Mesenchymal stem cell (in vitro differentiated cells and primary cell): Measurements from ENCODE around the gene FXYD7.

Experiments
- DNase-seq: peaks from one replicate; pipeline ENCODE4 v3.0.0-alpha.2; 2013
- H2AFZ ChIP-seq: one replicate; pipeline ENCODE4 v1.6.1; 2013; ENCODE audit warnings: low read depth, mild to moderate bottlenecking, control low read depth, inconsistent platforms, low read length, moderate library complexity
- H2AK5ac ChIP-seq: 2 replicates; pipeline ENCODE4 v1.6.1; 2013; ENCODE audit warnings: low read length, moderate library complexity, mild to moderate bottlenecking, inconsistent platforms; ENCODE audit not compliant: severe bottlenecking
- H2BK120ac ChIP-seq: one replicate; pipeline ENCODE4 v1.6.1; 2013; ENCODE audit warnings: low read depth, mild to moderate bottlenecking, inconsistent platforms, low read length, moderate library complexity
- H2BK12ac ChIP-seq, 2 experiments: one replicate each; pipeline ENCODE4 v1.6.1; 2013; ENCODE audit warnings: inconsistent platforms in 2 of 2, low read length in 2 of 2, mild to moderate bottlenecking in 2 of 2, moderate library complexity in 2 of 2, control low read depth in 1 of 2
- H2BK15ac ChIP-seq: one replicate; pipeline ENCODE4 v1.6.1; 2013; ENCODE audit warnings: mild to moderate bottlenecking, low read depth, inconsistent platforms; ENCODE audit not compliant: poor library complexity, severe bottlenecking
- H2BK5ac ChIP-seq: 2 replicates; pipeline ENCODE4 v1.6.1; 2013; ENCODE audit warnings: low read depth, mild to moderate bottlenecking, low read length, control low read depth, inconsistent platforms; ENCODE audit not compliant: poor library complexity, severe bottlenecking
- H3K14ac ChIP-seq, 2 experiments: one replicate each; pipeline ENCODE4 v1.6.1; 2013; ENCODE audit warnings: inconsistent platforms in 2 of 2, low read length in 2 of 2, control low read depth in 1 of 2, mild to moderate bottlenecking in 1 of 2, moderate library complexity in 1 of 2
- H3K18ac ChIP-seq, 2 experiments: one replicate each; pipeline ENCODE4 v1.6.1; 2013; ENCODE audit warnings: inconsistent platforms in 2 of 2, low read length in 2 of 2, control low read depth in 1 of 2, low read depth in 1 of 2, mild to moderate bottlenecking in 1 of 2
- H3K23ac ChIP-seq, 2 experiments: one replicate each; pipeline ENCODE4 v1.6.1; 2013; ENCODE audit warnings: inconsistent platforms in 2 of 2, low read length in 2 of 2, mild to moderate bottlenecking in 2 of 2, moderate library complexity in 2 of 2, control low read depth in 1 of 2
- H3K27ac ChIP-seq: 2 replicates; pipeline ENCODE4 v1.5.1; 2013; ENCODE audit warnings: mild to moderate bottlenecking, moderate library complexity, low read length, control low read depth, inconsistent platforms; ENCODE audit not compliant: poor library complexity, severe bottlenecking
- H3K27me3 ChIP-seq, 2 experiments: 2 replicates each; pipeline versions ENCODE4 v1.6.1 to v1.7.0; 2013; ENCODE audit warnings: low read length in 2 of 2, mild to moderate bottlenecking in 2 of 2, moderate library complexity in 2 of 2, control low read depth in 1 of 2, inconsistent platforms in 1 of 2; ENCODE audit not compliant: control insufficient read depth in 1 of 2, insufficient read depth in 1 of 2
- H3K36me3 ChIP-seq, 2 experiments: 2 replicates each; pipeline versions ENCODE4 v1.6.1 to v1.7.0; 2013; ENCODE audit warnings: low read length in 2 of 2, control low read depth in 1 of 2, inconsistent platforms in 1 of 2, low read depth in 1 of 2, mild to moderate bottlenecking in 1 of 2; ENCODE audit not compliant: insufficient read depth in 2 of 2, control insufficient read depth in 1 of 2
- H3K4ac ChIP-seq, 2 experiments: one replicate each; pipeline ENCODE4 v1.6.1; 2013; ENCODE audit warnings: inconsistent platforms in 2 of 2, low read length in 2 of 2, mild to moderate bottlenecking in 2 of 2, moderate library complexity in 2 of 2, control low read depth in 1 of 2, low read depth in 1 of 2
- H3K4me1 ChIP-seq: 2 replicates; pipeline ENCODE4 v1.6.1; 2013; ENCODE audit warnings: low read depth, low read length, control low read depth; ENCODE audit not compliant: control insufficient read depth, insufficient read depth
- H3K4me2 ChIP-seq: 2 replicates; pipeline ENCODE4 v1.6.1; 2013; ENCODE audit warnings: low read length, mild to moderate bottlenecking, inconsistent platforms; ENCODE audit not compliant: poor library complexity, severe bottlenecking
- H3K4me3 ChIP-seq, 2 experiments: 2 replicates each; pipeline versions ENCODE4 v1.5.1 to v1.7.0; 2013; ENCODE audit warnings: low read length in 2 of 2, mild to moderate bottlenecking in 2 of 2, control low read depth in 1 of 2, low read depth in 1 of 2; ENCODE audit not compliant: insufficient read depth in 1 of 2
- H3K79me1 ChIP-seq: replicated peaks from 2 replicates; pipeline ENCODE4 v1.6.1; 2013; ENCODE audit warnings: mild to moderate bottlenecking, control low read depth, low read length, inconsistent platforms; ENCODE audit not compliant: poor library complexity, severe bottlenecking
- H3K9ac ChIP-seq: 2 replicates; pipeline ENCODE4 v1.7.0; 2013; ENCODE audit warnings: mild to moderate bottlenecking, low read length, moderate library complexity
- H3K9me3 ChIP-seq: 2 replicates; pipeline ENCODE4 v1.7.0; 2013; ENCODE audit warnings: mild to moderate bottlenecking, low read length; ENCODE audit not compliant: control insufficient read depth
- H4K8ac ChIP-seq: one replicate; pipeline ENCODE4 v1.6.1; 2013; ENCODE audit warnings: inconsistent platforms, mild to moderate bottlenecking, low read length, moderate library complexity
- H4K91ac ChIP-seq: one replicate; pipeline ENCODE4 v1.6.1; 2013; ENCODE audit warnings: mild to moderate bottlenecking, low read length, inconsistent platforms
- WGBS: methylation state at CpG from one replicate; pipeline ENCODE4 v1.1.7; 2013; ENCODE audit warnings: mixed read lengths; 5-methylcytosine and 5-hydroxymethylcytosine counted together

Gene FXYD7

DNA sequence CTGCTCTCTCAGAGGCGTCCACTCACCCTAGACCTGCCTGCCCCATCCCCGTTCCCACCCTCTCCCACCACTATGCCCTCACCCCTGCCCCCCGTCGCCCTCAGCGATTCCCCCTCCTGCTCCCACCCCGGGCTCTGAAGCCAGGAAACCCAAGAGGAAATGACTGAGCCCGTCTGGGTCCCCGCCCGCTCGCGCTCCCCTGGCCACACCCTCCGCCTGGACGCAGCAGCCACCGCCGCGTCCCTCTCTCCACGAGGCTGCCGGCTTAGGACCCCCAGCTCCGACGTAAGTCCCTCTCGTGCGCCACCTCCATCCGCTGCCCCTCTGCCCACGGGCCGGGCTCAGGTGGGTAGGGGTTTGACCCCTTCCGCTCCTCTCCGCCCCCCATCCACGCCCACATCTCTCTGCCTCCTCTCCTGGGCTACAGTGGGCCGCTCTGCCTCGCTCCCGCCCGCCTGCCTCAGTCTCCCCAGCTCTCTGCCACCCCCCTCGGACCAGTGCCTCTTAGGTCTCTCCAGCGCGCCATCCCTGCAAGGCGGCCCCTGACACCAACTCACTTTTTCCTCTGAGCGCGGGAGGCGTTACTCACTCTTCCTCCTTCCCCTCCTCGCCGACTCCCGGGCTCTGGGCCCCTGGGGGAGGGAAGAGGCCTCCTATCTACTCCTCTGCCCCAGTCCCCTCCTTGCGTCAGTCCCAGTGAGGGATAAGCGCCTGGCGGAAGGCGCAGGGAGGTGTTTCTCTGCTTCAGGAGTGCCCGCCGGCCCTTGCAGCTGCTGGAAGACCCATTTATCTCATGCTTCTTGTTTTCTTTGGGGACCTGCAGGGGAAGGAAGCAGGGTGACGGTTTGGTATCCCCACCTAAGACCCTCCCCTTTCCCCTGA lies 11.7 kb downstream of the FXYD7 start, which contains the start of gene FXYD5:
Gene FXYD5 (plus strand): TSS at position 211 of the 882 bp plus-strand sequence. CDS start 816 bp downstream, outside the sequence.
- peak within 1 kb of the TSS in 1 of 2 experiments; percentile 48 for H2BK12ac ChIP-seq
- DNase-seq, result peak; percentile 91
- WGBS, result 1% methylated on average over 46 of the region's 49 CpGs
- peak within 1 kb of the TSS; percentile 86 for H4K8ac ChIP-seq
- peak within 1 kb of the TSS; percentile 75 to 90 for H3K18ac ChIP-seq
- H3K79me1 ChIP-seq, result peaks cover 11% of the 10 kb centered on the region
- no peak within 1 kb of the TSS for H3K27ac ChIP-seq
- peak within 1 kb of the TSS; percentile 37 for H4K91ac ChIP-seq
- H3K36me3 ChIP-seq, result peaks cover 9 to 35% of the 10 kb centered on the region in 2 experiments
- H2BK120ac ChIP-seq, result peak within 1 kb of the TSS; percentile 76
- H3K14ac ChIP-seq, result peak within 1 kb of the TSS in 1 of 2 experiments; percentile 69
- H3K4me1 ChIP-seq, result peaks cover 27% of the 10 kb centered on the region
- peak within 1 kb of the TSS; percentile 78 for H2BK15ac ChIP-seq
- no peaks in the 10 kb centered on the region for H3K9me3 ChIP-seq
- peak within 1 kb of the TSS; percentile 87 for H2AFZ ChIP-seq
- H3K9ac ChIP-seq, result peak within 1 kb of the TSS; percentile 95
- no peak within 1 kb of the TSS for H2BK5ac ChIP-seq
- peak within 1 kb of the TSS; percentile 30 to 41 for H3K4ac ChIP-seq
- H3K4me3 ChIP-seq, result peak within 1 kb of the TSS; percentile 66 to 95
- H3K23ac ChIP-seq, result peak within 1 kb of the TSS in 1 of 2 experiments; percentile 15
- H3K27me3 ChIP-seq, result no peaks in the 10 kb centered on the region
- H3K4me2 ChIP-seq, result peak within 1 kb of the TSS; percentile 93
- H2AK5ac ChIP-seq, result no peak within 1 kb of the TSS

DNA sequence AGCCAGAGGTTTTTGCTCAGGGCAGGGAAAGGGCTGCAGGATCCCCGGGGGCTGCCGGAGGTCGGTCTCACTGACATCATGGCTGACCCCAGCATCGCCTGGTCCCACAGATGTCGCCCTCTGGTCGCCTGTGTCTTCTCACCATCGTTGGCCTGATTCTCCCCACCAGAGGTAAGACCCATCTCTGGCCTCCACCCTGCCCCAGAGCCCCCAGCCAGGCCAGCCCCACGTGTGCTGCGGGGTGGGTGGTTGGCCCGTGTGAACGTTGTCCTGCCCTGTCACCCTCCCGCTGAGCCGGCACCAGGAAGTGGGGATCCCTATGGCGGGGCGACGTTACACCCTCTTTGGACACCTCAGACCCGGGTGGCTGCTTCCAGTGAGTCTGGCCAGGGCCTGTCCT lies 12.4 kb downstream of the FXYD7 start:
- peak overlapping the region; percentile 93 for H3K4me2 ChIP-seq
- H2BK12ac ChIP-seq, result no peak overlapping the region
- peaks cover 26% of the 10 kb centered on the region for H3K4me1 ChIP-seq
- no peak overlapping the region for H2AK5ac ChIP-seq
- WGBS, result 27% methylated on average over 17 of the region's 17 CpGs
- no peaks in the 10 kb centered on the region for H3K27me3 ChIP-seq
- peak overlapping the region in 1 of 2 experiments; percentile 69 for H3K14ac ChIP-seq
- H2BK5ac ChIP-seq, result no peak overlapping the region
- H3K79me1 ChIP-seq, result peaks cover 11% of the 10 kb centered on the region
- H4K8ac ChIP-seq, result no peak overlapping the region
- no peaks in the 10 kb centered on the region for H3K9me3 ChIP-seq
- H3K4me3 ChIP-seq, result peak overlapping the region; percentile 66 to 95
- H2BK15ac ChIP-seq, result peak overlapping the region; percentile 29
- peaks cover 11 to 42% of the 10 kb centered on the region in 2 experiments for H3K36me3 ChIP-seq
- peak overlapping the region; percentile 95 for H3K9ac ChIP-seq
- no peak for DNase-seq
- H3K18ac ChIP-seq, result peak overlapping the region; percentile 25 to 75
- H2BK120ac ChIP-seq, result peak overlapping the region; percentile 51
- peak overlapping the region in 1 of 2 experiments; percentile 15 for H3K23ac ChIP-seq
- no peak overlapping the region for H3K27ac ChIP-seq
- peak overlapping the region; percentile 14 to 41 for H3K4ac ChIP-seq
- peak overlapping the region; percentile 7 for H2AFZ ChIP-seq
- peak overlapping the region; percentile 35 for H4K91ac ChIP-seq

DNA sequence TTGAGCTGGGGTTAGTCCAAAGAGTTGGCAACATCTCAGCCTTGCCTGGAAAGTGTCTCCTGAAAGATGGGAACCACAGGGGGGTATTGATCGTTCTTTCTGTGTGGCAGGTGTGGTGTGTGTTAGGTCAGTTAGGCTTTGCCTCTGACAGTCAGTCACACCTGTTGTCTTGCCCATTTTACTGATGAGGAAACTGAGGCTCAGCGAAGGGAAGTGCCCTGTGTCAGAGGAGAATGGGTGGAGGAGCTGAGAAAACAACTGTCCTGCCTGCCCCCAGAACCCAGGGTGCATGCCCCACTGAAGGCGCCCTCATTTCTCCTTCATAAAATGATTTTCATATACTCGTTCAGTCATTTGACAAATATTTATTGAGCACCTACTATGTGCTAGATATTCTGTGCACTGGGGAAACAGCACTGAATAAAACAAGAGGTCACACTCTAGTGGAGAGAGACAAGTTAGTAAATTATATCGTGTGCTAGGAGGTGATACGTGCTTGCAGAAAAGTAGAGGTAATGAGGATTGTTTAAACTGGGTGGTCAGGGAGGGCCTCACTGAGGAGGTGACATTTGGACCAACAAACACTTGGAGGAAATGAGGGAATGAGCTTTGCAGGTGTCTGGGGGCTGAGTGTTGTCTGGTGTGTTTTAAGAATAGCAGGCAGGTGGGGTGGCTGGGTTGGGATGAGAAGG lies 13.1 kb downstream of the FXYD7 start:
- H3K79me1 ChIP-seq, result peaks cover 11% of the 10 kb centered on the region
- H3K14ac ChIP-seq, result no peak overlapping the region
- H3K9me3 ChIP-seq, result peaks cover under 1% of the 10 kb centered on the region
- H3K4ac ChIP-seq, result no peak overlapping the region
- H3K18ac ChIP-seq, result no peak overlapping the region
- WGBS, result 89% methylated on average over 5 of the region's 6 CpGs
- no peak for DNase-seq
- no peak overlapping the region for H3K4me2 ChIP-seq
- H2BK15ac ChIP-seq, result no peak overlapping the region
- H2BK12ac ChIP-seq, result no peak overlapping the region
- H2BK120ac ChIP-seq, result no peak overlapping the region
- no peak overlapping the region for H2AFZ ChIP-seq
- peak overlapping the region in 1 of 2 experiments; percentile 95 for H3K4me3 ChIP-seq
- peaks cover 11 to 48% of the 10 kb centered on the region in 2 experiments for H3K36me3 ChIP-seq
- H3K4me1 ChIP-seq, result peaks cover 24% of the 10 kb centered on the region
- no peak overlapping the region for H3K27ac ChIP-seq
- no peak overlapping the region for H3K23ac ChIP-seq
- no peak overlapping the region for H4K91ac ChIP-seq
- H3K9ac ChIP-seq, result peak overlapping the region; percentile 95
- H4K8ac ChIP-seq, result no peak overlapping the region
- H2BK5ac ChIP-seq, result no peak overlapping the region
- H2AK5ac ChIP-seq, result no peak overlapping the region
- no peaks in the 10 kb centered on the region for H3K27me3 ChIP-seq

DNA sequence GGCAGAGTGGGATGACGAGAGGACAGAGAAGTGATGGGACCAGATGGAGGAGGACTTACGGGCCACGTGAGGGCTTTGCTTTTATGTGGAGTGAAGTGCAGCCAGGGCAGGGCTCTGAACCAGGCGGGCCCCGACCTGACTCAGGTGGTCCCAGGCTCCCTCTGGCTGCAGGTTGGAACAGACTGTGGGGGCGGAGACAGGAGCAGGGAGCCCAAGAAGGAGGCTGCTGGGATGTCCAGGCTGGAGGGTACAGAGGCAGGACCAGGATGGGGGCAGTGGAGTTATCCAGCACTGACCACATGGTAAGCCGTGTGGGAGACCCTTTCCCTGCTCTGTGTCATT lies 13.6 kb downstream of the FXYD7 start:
- H3K4me1 ChIP-seq, result peaks cover 24% of the 10 kb centered on the region
- H2AFZ ChIP-seq, result no peak overlapping the region
- peak overlapping the region in 1 of 2 experiments; percentile 95 for H3K4me3 ChIP-seq
- no peak overlapping the region for H2BK120ac ChIP-seq
- no peak overlapping the region for H2AK5ac ChIP-seq
- H3K36me3 ChIP-seq, result peaks cover 14 to 54% of the 10 kb centered on the region in 2 experiments
- H4K91ac ChIP-seq, result no peak overlapping the region
- H2BK12ac ChIP-seq, result no peak overlapping the region
- H4K8ac ChIP-seq, result no peak overlapping the region
- no peak overlapping the region for H3K4ac ChIP-seq
- peaks cover 11% of the 10 kb centered on the region for H3K79me1 ChIP-seq
- H3K27me3 ChIP-seq, result no peaks in the 10 kb centered on the region
- H3K9ac ChIP-seq, result peak overlapping the region; percentile 95
- peaks cover 6% of the 10 kb centered on the region for H3K9me3 ChIP-seq
- no peak overlapping the region for H3K23ac ChIP-seq
- no peak overlapping the region for H3K18ac ChIP-seq
- no peak overlapping the region for H2BK15ac ChIP-seq
- H3K27ac ChIP-seq, result no peak overlapping the region
- 93% methylated on average over 7 of the region's 7 CpGs for WGBS
- no peak overlapping the region for H3K14ac ChIP-seq
- no peak overlapping the region for H2BK5ac ChIP-seq
- H3K4me2 ChIP-seq, result no peak overlapping the region
- DNase-seq, result no peak
